ENCODE data around the gene C11orf24. TPM values are rescaled to one million over a fixed set of nuclear protein-coding genes. Genes with fewer than 3 reads are reported as not detected.
A peak's percentile ranks its signal among the peaks of the same experiment; 100 is the strongest.

C11orf24 gene
- total and polyA plus RNA-seq, 10 of the 15 experiments (the other 5 are each of a cell fraction or from before 2014, with no cell fraction given) = 4.3 to 104 (median 41.4) TPM

GRCh38 chr11:68213555-68214172 lies 58.1 kb downstream of the C11orf24 start (continued):
- peak; percentile 69; the same call in 1 of the 2 replicates for TF ChIP-seq ZNF687 (IDR thresholded peaks at IDR 0.05)
- TF ChIP-seq RUNX3 (IDR thresholded peaks at IDR 0.05; ENCODE audit: low read length) = peak; percentile 79
- no peak for TF ChIP-seq ZNF274 (IDR thresholded peaks at IDR 0.05; ENCODE audit: insufficient read depth, insufficient read length)
- peak; percentile 84 for TF ChIP-seq MXI1 (IDR thresholded peaks at IDR 0.05; ENCODE audit: low read depth, low read length)
- TF ChIP-seq EGR1 (IDR thresholded peaks at IDR 0.05; ENCODE audit: borderline replicate concordance in 1 of 2, low read depth in 2 of 2, low read length in 2 of 2) = peak in 1 of 2 experiments; percentile 61; a peak in 2 of 3 replicates
- TF ChIP-seq RAD51 (IDR thresholded peaks at IDR 0.05) = no peak
- peak; percentile 78 for TF ChIP-seq TAF1 (IDR thresholded peaks at IDR 0.05; ENCODE audit: borderline replicate concordance, low read depth, low read length)
- peak; percentile 62; the same call in 1 of the 2 replicates for TF ChIP-seq SIN3A (IDR thresholded peaks at IDR 0.05; ENCODE audit: low read depth, low read length)
- TF ChIP-seq ATF2 (IDR thresholded peaks at IDR 0.05; ENCODE audit: low read length) = no peak
- no peak for TF ChIP-seq ZBTB40 (IDR thresholded peaks at IDR 0.05; ENCODE audit: borderline replicate concordance)
- no peak for TF ChIP-seq HDAC2 (IDR thresholded peaks at IDR 0.05)
- TF ChIP-seq MTA3 (IDR thresholded peaks at IDR 0.05; ENCODE audit: borderline replicate concordance, low read length) = no peak
- no peak for TF ChIP-seq ESRRA (IDR thresholded peaks at IDR 0.05; ENCODE audit: low read length)
- peak; percentile 31 for TF ChIP-seq SP1 (IDR thresholded peaks at IDR 0.05; ENCODE audit: low read depth, low read length)
- TF ChIP-seq RFX5 (IDR thresholded peaks at IDR 0.05; ENCODE audit: low read depth, low read length) = no peak; the same call in 1 of the 2 replicates
- TF ChIP-seq E2F4 (IDR thresholded peaks at IDR 0.05; ENCODE audit: low read depth, low read length) = no peak
- no peak for TF ChIP-seq FOXK2 (IDR thresholded peaks at IDR 0.05)
- TF ChIP-seq NFXL1 (IDR thresholded peaks at IDR 0.05; ENCODE audit: borderline replicate concordance) = peak; percentile 71; the same call in 1 of the 2 replicates
- no peak for TF ChIP-seq EP300 (IDR thresholded peaks at IDR 0.05; ENCODE audit: borderline replicate concordance in 1 of 2, control insufficient read depth in 1 of 2, low read depth in 2 of 2, low read length in 2 of 2)
- TF ChIP-seq NFYB (IDR thresholded peaks at IDR 0.05; ENCODE audit: insufficient read depth, low read depth, low read length) = no peak
